HG03103 (cell line): ENCODE measurements around the gene MRRF.

ENCODE experiments used
- ATAC-seq: cut with Tn5 transposase; IDR thresholded peaks from one replicate; pipeline ENCODE4 v1.9.1; 2021; ENCODE audit warnings: low read depth; ENCODE audit not compliant: unreplicated experiment

MRRF gene

GRCh38 chr9:122264360-122265148 lies at the start of gene MRRF, which contains the start of gene RBM18:
Gene MRRF, plus strand, starts transcription at chr9:122264882. Its CDS starts 6,010 bp downstream, at chr9:122270892.
Gene RBM18, minus strand, starts transcription at chr9:122264840. Its CDS starts 3,348 bp downstream, at chr9:122261492.
- peak; percentile 81 for ATAC-seq

- ATAC-seq: no peak
These were observed 49.0 kb upstream of the MRRF start for GRCh38 chr9:122215663-122216062.

GRCh38 chr9:122216138-122216797 lies 48.4 kb upstream of the MRRF start:
- no peak for ATAC-seq

- ATAC-seq: no peak
These were observed 47.8 kb upstream of the MRRF start for GRCh38 chr9:122216798-122217418.

- no peak for ATAC-seq
These were observed 47.0 kb upstream of the MRRF start for GRCh38 chr9:122217640-122218039.

GRCh38 chr9:122218071-122218934 lies 46.4 kb upstream of the MRRF start:
- no peak for ATAC-seq

- ATAC-seq: no peak
These were observed 45.5 kb upstream of the MRRF start for GRCh38 chr9:122218935-122219855.

GRCh38 chr9:122219856-122220672 lies 44.6 kb upstream of the MRRF start:
- ATAC-seq: no peak

- ATAC-seq: no peak
These were observed 44.0 kb upstream of the MRRF start for GRCh38 chr9:122220673-122221182.

GRCh38 chr9:122221183-122221811 lies 43.4 kb upstream of the MRRF start:
- no peak for ATAC-seq

- ATAC-seq: no peak
These were observed 41.9 kb upstream of the MRRF start for GRCh38 chr9:122222791-122223190.

GRCh38 chr9:122223435-122223834 lies 41.2 kb upstream of the MRRF start:
- no peak for ATAC-seq

GRCh38 chr9:122225312-122226141 lies 39.2 kb upstream of the MRRF start:
- ATAC-seq: no peak

- ATAC-seq: no peak
These were observed 38.4 kb upstream of the MRRF start for GRCh38 chr9:122226142-122226757.

GRCh38 chr9:122226758-122227574 lies 37.7 kb upstream of the MRRF start:
- no peak for ATAC-seq

GRCh38 chr9:122227575-122227900 lies 37.1 kb upstream of the MRRF start:
- no peak for ATAC-seq
